Transverse colon (tissue), 4 donors: ENCODE data around the gene TSPAN8.

ENCODE experiments used
- CTCF ChIP-seq, 5 experiments: fragments of 200-600 bp in 3 of 5; fragments of 450-650 bp in 2 of 5; sonication (generic) in 3 of 5; IDR thresholded peaks; 1 replicate in 2 of 5; 2 replicates in 3 of 5; pipeline ENCODE4 v1.5.1; 2016 to 2017; ENCODE audit warnings: antibody characterized with exemption in 5 of 5, inconsistent platforms in 3 of 5, mild to moderate bottlenecking in 2 of 5, moderate library complexity in 1 of 5
- EP300 ChIP-seq: sonication (generic); formaldehyde crosslinking; IDR thresholded peaks from one replicate; pipeline ENCODE4 v1.6.1; 2017; ENCODE audit warnings: antibody characterized with exemption, low read depth
- POLR2A ChIP-seq: fragments of 450-650 bp; IDR thresholded peaks from one replicate; pipeline ENCODE4 v1.6.1; 2016; ENCODE audit warnings: antibody characterized with exemption, mild to moderate bottlenecking, moderate library complexity
- POLR2AphosphoS5 ChIP-seq, 3 donors: sonication (generic); formaldehyde crosslinking; IDR thresholded peaks; one replicate each; pipeline ENCODE4 v1.6.1; 2016; ENCODE audit warnings: antibody characterized with exemption in 3 of 3

GRCh38 chr12:71164568-71165197 is 6.9 kb upstream of the TSPAN8 start:
- TF ChIP-seq CTCF (IDR thresholded peaks at IDR 0.05) (no peak), POLR2A (no peak), POLR2AphosphoS5 (IDR thresholded peaks at IDR 0.05) (peak in 2 of 3 donors; percentile 9 to 49), EP300 (no peak)
